Tibial nerve (tissue), 4 donors: ENCODE data around the gene TJAP1. TPM values are rescaled to one million over a fixed set of nuclear protein-coding genes. Genes with fewer than 3 reads are reported as not detected.

ENCODE experiments used
- DNase-seq, 2 donors: peaks; one replicate each; pipeline ENCODE4 v3.0.0-alpha.2; 2019; ENCODE audit warnings: low spot score in 2 of 2
- H3K27ac ChIP-seq, 4 donors: fragments of 200-600 bp; sonication (generic) in 3 of 4; one replicate each; pipeline ENCODE4 v1.5.1; 2017 to 2019; ENCODE audit warnings: mild to moderate bottlenecking in 1 of 4
- H3K27me3 ChIP-seq, 2 donors: fragments of 200-600 bp; sonication (generic) in 1 of 2; one replicate each; pipeline versions ENCODE4 v1.5.1 to v1.6.0; 2017 to 2019
- H3K36me3 ChIP-seq, 3 donors: fragments of 200-600 bp; sonication (generic); one replicate each; pipeline ENCODE4 v1.5.1; 2018 to 2019
- H3K4me1 ChIP-seq, 4 donors: fragments of 200-600 bp; sonication (generic) in 3 of 4; one replicate each; pipeline ENCODE4 v1.5.1; 2017 to 2019
- H3K4me3 ChIP-seq, 4 donors: fragments of 200-600 bp; sonication (generic) in 3 of 4; one replicate each; pipeline ENCODE4 v1.5.1; 2017 to 2019; ENCODE audit warnings: mild to moderate bottlenecking in 1 of 4, moderate library complexity in 1 of 4
- H3K9me3 ChIP-seq, 4 donors: fragments of 200-600 bp; sonication (generic) in 3 of 4; one replicate each; pipeline ENCODE4 v1.5.1; 2017 to 2019
- EP300 ChIP-seq, 2 donors: sonication (generic); formaldehyde crosslinking; IDR thresholded peaks; one replicate each; pipeline ENCODE4 v1.6.1; 2017; ENCODE audit warnings: antibody characterized with exemption in 2 of 2, mild to moderate bottlenecking in 1 of 2
- POLR2A ChIP-seq, 2 donors: fragments of 450-650 bp; IDR thresholded peaks; one replicate each; pipeline ENCODE4 v1.6.1; 2017; ENCODE audit warnings: antibody characterized with exemption in 2 of 2, mild to moderate bottlenecking in 2 of 2, moderate library complexity in 2 of 2
- WGBS, 2 donors: methylation state at CpG; one replicate each; pipeline ENCODE4 v1.1.5; 2018; 5-methylcytosine and 5-hydroxymethylcytosine counted together
- total RNA-seq, 4 donors: library from RNA; depleted of rRNA; stranded (reverse); fragments of >200 nt; gene quantifications; one replicate each; pipeline ENCODE4 v1.1.0, GENCODE V29; 2016
- TF ChIP-seq, protein P1 (sequence below), 5 experiments: fragments of 200-600 bp in 3 of 5; fragments of 450-650 bp in 2 of 5; sonication (generic) in 3 of 5; IDR thresholded peaks; one replicate each; pipeline ENCODE4 v1.5.1; 2016 to 2019; ENCODE audit warnings: antibody characterized with exemption in 5 of 5, mild to moderate bottlenecking in 3 of 5, moderate library complexity in 2 of 5

Gene TJAP1
- total RNA-seq, 4 donors from 2014 or later: 30.2 to 43.8 (median 32.3) TPM

DNA sequence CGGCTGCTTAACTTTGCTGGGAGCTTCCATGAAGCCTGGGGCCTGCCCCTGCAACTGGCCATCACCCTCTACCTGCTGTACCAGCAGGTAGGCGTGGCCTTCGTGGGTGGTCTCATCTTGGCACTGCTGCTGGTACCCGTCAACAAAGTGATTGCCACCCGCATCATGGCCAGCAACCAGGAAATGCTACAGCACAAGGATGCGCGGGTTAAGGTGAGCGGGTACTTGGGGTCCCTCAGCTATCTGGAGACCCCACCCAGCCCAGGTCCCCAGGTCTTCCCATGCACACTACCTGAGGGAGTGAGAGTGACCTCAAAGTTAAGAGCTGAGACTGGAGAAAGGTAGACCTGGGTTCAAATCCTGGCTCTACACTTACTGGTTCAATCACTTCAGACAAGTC lies 44.2 kb upstream of the TJAP1 start:
- TF ChIP-seq POLR2A (IDR thresholded peaks at IDR 0.05) (no peak), EP300 (IDR thresholded peaks at IDR 0.05) (no peak)
- TF ChIP-seq, protein P1, sequence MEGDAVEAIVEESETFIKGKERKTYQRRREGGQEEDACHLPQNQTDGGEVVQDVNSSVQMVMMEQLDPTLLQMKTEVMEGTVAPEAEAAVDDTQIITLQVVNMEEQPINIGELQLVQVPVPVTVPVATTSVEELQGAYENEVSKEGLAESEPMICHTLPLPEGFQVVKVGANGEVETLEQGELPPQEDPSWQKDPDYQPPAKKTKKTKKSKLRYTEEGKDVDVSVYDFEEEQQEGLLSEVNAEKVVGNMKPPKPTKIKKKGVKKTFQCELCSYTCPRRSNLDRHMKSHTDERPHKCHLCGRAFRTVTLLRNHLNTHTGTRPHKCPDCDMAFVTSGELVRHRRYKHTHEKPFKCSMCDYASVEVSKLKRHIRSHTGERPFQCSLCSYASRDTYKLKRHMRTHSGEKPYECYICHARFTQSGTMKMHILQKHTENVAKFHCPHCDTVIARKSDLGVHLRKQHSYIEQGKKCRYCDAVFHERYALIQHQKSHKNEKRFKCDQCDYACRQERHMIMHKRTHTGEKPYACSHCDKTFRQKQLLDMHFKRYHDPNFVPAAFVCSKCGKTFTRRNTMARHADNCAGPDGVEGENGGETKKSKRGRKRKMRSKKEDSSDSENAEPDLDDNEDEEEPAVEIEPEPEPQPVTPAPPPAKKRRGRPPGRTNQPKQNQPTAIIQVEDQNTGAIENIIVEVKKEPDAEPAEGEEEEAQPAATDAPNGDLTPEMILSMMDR (IDR thresholded peaks at IDR 0.05): no peak
- H3K4me3 ChIP-seq: no peak overlapping the region
- peaks cover 0 to 35% (median 0%) of the 10 kb centered on the region in 3 donors for H3K36me3 ChIP-seq
- 69 to 86% methylated on average over 5 to 6 of the region's 8 CpGs for WGBS, 2 donors
- no peaks in the 10 kb centered on the region for H3K27me3 ChIP-seq
- DNase-seq: no peak
- H3K9me3 ChIP-seq: no peaks in the 10 kb centered on the region
- no peak overlapping the region for H3K27ac ChIP-seq
- peaks cover 0 to 47% (median 28%) of the 10 kb centered on the region in 4 donors for H3K4me1 ChIP-seq

DNA sequence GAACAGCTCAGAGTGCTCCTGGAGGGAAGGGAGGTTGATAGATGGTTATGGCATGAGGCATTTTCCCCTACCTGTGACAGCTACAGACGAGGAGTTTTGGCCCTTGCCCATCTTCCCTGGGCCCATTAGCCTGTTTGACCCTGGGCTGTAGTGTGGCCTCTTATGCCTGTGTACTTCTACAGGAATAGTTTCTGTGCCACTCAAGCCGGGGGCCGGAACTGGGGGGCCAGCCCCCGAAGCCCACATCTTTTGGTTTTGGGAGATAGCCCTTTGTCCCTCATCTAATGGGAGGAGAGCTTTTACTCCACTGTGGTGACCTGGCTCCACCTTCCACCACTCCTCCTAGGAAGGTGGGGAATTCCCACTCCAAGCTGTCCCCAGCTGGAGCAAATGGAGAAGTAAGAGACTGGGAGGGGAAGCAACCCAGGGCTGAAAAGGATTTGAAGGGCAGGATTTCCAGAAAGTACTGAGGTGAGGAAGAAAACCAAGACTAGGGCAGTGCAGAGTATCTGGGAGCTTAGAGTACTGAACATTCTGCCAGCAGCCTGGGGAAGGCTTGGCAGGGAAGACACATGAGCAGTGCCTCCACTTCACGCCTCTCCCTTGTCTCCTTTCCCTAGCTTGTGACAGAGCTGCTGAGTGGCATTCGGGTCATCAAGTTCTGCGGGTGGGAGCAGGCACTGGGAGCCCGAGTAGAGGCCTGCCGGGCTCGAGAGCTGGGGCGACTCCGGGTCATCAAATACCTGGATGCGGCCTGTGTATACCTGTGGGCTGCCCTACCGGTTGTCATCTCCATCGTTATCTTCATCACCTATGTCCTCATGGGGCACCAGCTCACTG lies 43.1 kb upstream of the TJAP1 start:
- Histone ChIP-seq H3K9me3 (no peaks in the 10 kb centered on the region), H3K27me3 (no peaks in the 10 kb centered on the region), H3K4me3 (no peak overlapping the region), H3K36me3 (peaks cover 0 to 46% (median 0%) of the 10 kb centered on the region in 3 donors), H3K27ac (no peak overlapping the region), H3K4me1 (peaks cover 0 to 36% (median 19%) of the 10 kb centered on the region in 4 donors)
- WGBS, 2 donors: 85 to 94% methylated on average over 15 of the region's 15 CpGs
- TF ChIP-seq POLR2A (IDR thresholded peaks at IDR 0.05): no peak
- no peak for TF ChIP-seq EP300 (IDR thresholded peaks at IDR 0.05)
- TF ChIP-seq, protein P1 (IDR thresholded peaks at IDR 0.05): no peak
- no peak for DNase-seq

DNA sequence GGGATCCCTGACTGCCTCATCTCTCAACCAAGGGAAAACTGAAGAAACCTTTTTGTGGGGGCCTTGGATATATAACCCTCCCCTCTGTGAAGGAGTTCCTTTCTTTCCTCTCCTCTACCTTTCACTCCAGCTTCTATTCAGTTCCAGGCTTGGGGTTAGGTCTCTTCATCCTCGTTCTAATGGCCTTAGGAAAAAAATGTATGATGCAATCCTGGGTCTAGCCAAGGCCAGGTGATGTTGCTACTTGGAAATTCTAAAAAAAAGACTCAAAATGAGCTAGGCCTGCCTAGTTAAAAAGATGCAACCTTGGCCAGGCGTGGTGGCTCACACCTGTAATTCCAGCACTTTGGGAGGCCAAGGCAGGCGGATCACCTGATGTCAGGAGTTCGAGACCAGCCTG lies 42.4 kb upstream of the TJAP1 start:
- H3K36me3 ChIP-seq: peaks cover 0 to 53% (median 0%) of the 10 kb centered on the region in 3 donors
- no peaks in the 10 kb centered on the region for H3K27me3 ChIP-seq
- WGBS, 2 donors: 98 to 99% methylated on average over 4 of the region's 4 CpGs
- no peak for TF ChIP-seq POLR2A (IDR thresholded peaks at IDR 0.05)
- no peak for TF ChIP-seq EP300 (IDR thresholded peaks at IDR 0.05)
- TF ChIP-seq, protein P1 (IDR thresholded peaks at IDR 0.05): no peak
- H3K27ac ChIP-seq: no peak overlapping the region
- no peak overlapping the region for H3K4me3 ChIP-seq
- H3K9me3 ChIP-seq: no peaks in the 10 kb centered on the region
- no peak for DNase-seq
- H3K4me1 ChIP-seq: peaks cover 0 to 30% (median 19%) of the 10 kb centered on the region in 4 donors

DNA sequence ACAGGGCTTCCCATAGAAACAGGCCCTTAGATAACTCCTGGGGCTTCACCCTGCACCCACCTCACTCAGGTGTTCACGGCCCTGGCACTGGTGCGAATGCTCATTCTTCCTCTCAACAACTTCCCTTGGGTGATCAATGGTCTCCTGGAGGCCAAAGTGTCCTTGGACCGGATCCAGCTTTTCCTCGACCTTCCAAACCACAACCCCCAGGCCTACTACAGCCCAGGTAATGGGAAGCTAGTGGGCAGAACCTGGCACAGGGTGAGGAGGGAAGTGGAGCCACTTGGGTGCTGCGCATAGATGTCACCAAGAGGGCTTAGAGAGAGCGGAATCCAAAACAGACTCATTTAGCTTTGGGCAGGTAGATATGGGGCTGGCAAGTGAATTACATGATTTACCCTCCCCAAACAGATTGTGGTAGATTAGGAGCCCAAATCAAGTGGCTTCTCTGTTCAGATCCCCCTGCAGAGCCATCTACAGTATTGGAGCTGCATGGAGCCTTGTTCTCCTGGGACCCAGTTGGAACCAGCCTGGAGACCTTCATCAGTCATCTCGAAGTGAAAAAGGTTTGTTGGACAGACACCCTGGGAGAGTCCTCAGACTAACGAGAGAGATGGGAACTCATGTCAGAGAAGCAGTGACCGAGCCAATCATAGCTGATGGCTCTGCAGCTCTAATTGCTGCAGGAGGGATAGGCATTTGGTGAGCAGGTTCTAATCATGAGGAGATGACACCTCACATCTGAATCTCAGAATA lies 41.5 kb upstream of the TJAP1 start:
- 90 to 91% methylated on average over 9 of the region's 9 CpGs for WGBS, 2 donors
- DNase-seq: no peak

More for the DNA sequence above, 41.5 kb upstream of the TJAP1 start:
- Histone ChIP-seq H3K4me1 (peaks cover 0 to 30% (median 19%) of the 10 kb centered on the region in 4 donors), H3K27me3 (no peaks in the 10 kb centered on the region), H3K27ac (peak overlapping the region in 2 of 4 donors; percentile 34 to 62), H3K4me3 (no peak overlapping the region), H3K36me3 (peaks cover 0 to 59% (median 0%) of the 10 kb centered on the region in 3 donors), H3K9me3 (no peaks in the 10 kb centered on the region)
- no peak for TF ChIP-seq EP300 (IDR thresholded peaks at IDR 0.05)
- TF ChIP-seq, protein P1 (IDR thresholded peaks at IDR 0.05): no peak
